WI38 (cell line): ENCODE results near the gene KRTAP27-1.

Source experiments
- H3K4me3 ChIP-seq: 2 replicates; pipeline ENCODE4 v1.5.1; 2011; ENCODE audit warnings: low read depth, mild to moderate bottlenecking, control low read depth, low read length
- TF ChIP-seq, protein P1 (sequence below): IDR thresholded peaks from 2 replicates; pipeline ENCODE4 v1.5.1; 2012; ENCODE audit warnings: low read depth, mild to moderate bottlenecking, control low read depth, low read length

Gene KRTAP27-1

GRCh38 chr21:30348506-30348905 lies 11.0 kb upstream of the KRTAP27-1 start, which contains the start of gene KRTAP23-1:
TSS of gene KRTAP23-1 (minus strand) at chr21:30348606. CDS start at chr21:30348606, 0 bp downstream.
- H3K4me3 ChIP-seq, result no peak within 1 kb of the TSS
- TF ChIP-seq, protein P1, sequence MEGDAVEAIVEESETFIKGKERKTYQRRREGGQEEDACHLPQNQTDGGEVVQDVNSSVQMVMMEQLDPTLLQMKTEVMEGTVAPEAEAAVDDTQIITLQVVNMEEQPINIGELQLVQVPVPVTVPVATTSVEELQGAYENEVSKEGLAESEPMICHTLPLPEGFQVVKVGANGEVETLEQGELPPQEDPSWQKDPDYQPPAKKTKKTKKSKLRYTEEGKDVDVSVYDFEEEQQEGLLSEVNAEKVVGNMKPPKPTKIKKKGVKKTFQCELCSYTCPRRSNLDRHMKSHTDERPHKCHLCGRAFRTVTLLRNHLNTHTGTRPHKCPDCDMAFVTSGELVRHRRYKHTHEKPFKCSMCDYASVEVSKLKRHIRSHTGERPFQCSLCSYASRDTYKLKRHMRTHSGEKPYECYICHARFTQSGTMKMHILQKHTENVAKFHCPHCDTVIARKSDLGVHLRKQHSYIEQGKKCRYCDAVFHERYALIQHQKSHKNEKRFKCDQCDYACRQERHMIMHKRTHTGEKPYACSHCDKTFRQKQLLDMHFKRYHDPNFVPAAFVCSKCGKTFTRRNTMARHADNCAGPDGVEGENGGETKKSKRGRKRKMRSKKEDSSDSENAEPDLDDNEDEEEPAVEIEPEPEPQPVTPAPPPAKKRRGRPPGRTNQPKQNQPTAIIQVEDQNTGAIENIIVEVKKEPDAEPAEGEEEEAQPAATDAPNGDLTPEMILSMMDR, result no peak

DNA sequence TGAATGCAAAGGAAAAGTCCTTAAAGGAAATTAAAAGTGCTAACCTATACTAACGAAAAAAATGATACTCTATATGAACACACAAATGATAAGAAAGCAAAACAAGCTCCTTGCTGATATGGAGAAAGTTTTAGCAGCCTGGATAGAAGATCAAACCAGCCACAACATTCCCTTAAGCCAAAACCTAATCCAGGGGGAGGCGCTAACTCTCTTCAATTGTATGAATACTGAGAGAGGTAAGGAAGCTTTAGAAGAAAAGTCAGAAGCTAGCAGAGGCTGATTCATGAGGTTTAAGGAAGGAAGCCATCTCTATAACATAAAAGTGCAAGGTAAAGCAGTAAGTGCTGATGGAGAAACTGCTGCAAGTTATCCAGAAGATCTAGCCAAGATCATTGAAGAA lies 7.5 kb upstream of the KRTAP27-1 start:
- TF ChIP-seq, protein P1, result no peak
- no peak overlapping the region for H3K4me3 ChIP-seq

GRCh38 chr21:30340714-30341573 lies 3.5 kb upstream of the KRTAP27-1 start:
- TF ChIP-seq, protein P1, result peak; percentile 56
- H3K4me3 ChIP-seq, result no peak overlapping the region

DNA sequence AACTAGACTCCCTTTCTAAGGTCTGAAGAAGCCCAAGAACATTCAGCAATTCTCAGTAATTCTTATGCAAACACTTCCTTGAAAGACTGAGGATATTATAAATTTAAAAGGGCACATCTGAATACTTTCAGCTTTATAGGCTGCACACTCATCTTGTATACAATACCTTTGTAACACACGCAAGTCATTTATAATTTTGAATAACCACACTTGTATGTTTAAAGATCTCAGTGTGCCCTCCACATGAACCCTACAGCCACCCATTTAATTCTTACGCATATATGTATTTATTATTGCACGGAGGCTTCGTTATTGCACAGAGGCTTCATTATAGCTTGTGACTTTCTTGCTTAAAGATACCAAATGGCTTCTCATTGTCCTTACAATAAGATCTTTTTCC lies 1.2 kb upstream of the KRTAP27-1 start:
- H3K4me3 ChIP-seq, result no peak overlapping the region
- TF ChIP-seq, protein P1, result no peak

GRCh38 chr21:30337772-30338171 lies 278 bp upstream of the KRTAP27-1 start:
- TF ChIP-seq, protein P1, result no peak

GRCh38 chr21:30336596-30336995 lies 898 bp downstream of the KRTAP27-1 start:
- TF ChIP-seq, protein P1, result no peak
- no peak overlapping the region for H3K4me3 ChIP-seq

More at GRCh38 chr21:30337772-30338171, 278 bp upstream of the KRTAP27-1 start:
- no peak overlapping the region for H3K4me3 ChIP-seq

- no peak overlapping the region for H3K4me3 ChIP-seq
- TF ChIP-seq, protein P1, result no peak
These were observed 3.8 kb downstream of the KRTAP27-1 start for GRCh38 chr21:30333736-30334135.
